ENCODE data around the gene TUBGCP3.
"Not testable (repeated sequence)": the region's sequence is repeated elsewhere in the genome, so short reads cannot be mapped to it uniquely, and the experiment has no call there.

Gene TUBGCP3, protein sequence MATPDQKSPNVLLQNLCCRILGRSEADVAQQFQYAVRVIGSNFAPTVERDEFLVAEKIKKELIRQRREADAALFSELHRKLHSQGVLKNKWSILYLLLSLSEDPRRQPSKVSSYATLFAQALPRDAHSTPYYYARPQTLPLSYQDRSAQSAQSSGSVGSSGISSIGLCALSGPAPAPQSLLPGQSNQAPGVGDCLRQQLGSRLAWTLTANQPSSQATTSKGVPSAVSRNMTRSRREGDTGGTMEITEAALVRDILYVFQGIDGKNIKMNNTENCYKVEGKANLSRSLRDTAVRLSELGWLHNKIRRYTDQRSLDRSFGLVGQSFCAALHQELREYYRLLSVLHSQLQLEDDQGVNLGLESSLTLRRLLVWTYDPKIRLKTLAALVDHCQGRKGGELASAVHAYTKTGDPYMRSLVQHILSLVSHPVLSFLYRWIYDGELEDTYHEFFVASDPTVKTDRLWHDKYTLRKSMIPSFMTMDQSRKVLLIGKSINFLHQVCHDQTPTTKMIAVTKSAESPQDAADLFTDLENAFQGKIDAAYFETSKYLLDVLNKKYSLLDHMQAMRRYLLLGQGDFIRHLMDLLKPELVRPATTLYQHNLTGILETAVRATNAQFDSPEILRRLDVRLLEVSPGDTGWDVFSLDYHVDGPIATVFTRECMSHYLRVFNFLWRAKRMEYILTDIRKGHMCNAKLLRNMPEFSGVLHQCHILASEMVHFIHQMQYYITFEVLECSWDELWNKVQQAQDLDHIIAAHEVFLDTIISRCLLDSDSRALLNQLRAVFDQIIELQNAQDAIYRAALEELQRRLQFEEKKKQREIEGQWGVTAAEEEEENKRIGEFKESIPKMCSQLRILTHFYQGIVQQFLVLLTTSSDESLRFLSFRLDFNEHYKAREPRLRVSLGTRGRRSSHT

DNA sequence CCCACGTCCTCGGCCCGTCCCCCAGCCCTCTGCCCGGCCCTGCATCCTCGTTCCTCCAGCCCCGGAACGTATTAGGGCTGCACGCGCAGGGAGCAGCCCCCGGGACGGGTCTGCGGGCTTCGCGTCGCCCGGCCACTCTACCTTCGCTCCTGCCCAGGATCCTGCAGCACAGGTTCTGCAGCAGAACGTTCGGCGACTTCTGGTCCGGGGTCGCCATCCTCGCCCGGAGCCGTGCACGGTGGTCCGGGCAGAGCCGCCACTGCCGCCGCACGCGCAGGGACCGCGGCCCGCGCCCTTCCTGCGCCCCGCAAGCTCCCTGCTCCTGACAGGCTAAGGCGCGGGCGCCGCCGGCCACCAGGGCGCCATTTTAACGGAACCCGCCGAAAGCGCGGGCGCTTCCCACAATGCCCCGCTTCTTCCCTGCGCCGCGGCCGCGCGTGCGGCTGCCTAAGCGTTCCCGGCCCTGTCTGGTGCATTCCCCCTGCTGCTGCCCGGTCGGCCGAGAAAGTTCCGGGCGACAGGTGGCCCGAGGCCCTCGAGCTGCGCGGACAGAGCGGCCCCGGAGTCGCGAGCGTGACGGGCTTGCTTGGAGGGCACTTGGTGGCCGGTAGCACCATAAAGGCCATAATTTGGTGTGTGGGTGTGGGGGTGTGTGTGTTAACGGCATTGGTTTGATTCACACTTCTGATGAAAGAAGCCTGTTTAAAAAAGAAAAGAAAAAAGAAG is at the start of gene TUBGCP3:
TSS of gene TUBGCP3 (minus strand) at position 390 of the 726 bp plus-strand sequence. CDS start at position 217, 173 bp downstream.
- no peak for FAIRE-seq

DNA sequence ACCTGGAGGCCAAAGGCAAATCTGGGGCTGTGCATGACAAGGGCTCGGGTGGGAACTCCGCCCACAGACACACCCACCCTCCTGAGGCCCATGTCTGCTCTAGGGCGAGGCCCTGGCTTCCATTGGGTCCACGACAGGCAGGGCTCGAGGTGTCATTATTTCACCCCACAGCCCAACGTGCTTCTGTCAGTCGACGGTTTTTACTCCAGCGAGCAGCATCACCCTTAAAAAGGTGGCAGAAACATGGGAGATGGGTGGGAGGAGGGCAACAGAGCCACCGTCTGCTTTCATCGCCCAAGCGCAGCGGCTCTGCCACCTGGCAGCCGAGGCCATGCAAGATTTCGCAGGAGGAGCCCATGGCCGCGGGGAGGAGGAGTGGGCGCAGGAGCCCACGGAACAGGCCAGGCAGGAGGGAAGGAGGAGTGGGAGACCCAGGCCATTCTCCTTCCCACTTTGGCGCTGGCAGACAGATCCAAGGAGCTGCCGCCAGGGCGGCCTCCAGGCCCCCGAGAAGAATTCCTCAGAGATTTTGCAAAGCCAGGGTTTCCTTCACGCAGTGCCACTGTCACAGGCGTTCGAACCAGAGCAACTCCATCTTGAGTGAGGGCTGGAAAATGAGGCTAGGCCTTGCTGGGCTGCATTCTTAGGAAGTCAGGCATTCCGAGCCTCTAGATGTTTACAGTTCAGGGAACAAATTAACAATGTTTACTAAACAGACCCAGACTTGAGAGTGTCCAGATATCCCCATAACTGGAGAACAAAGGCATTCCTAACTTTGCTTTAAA is 49.3 kb upstream of the TUBGCP3 start:
- no peak for FAIRE-seq

DNA sequence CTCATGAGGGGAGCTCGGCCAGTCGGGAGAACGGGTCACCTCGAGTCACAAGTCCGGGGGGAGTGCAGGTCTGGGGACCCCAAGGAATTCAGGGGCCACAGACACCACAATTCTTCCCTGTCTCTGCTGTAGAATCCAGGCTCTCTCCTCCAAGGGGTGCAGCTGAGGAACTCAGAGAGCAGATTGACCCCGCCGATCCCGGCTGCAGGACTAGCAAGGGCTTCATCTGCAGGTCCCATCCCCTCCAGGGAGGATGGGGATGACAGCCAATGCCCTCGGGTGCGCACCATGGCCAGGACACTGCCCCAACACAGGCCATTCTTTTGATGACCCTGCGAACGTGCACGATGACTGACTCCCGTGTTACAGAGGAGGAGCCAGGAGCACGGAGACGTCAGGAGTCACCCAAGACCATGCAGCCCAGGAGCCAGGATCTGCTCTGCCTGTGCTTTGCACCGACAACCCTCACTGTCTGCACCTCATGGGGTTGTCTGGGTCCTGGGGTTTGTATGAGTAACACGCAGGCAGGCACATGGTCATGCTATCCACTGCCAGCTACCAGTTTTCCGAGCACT is 48.5 kb upstream of the TUBGCP3 start:
- no peak for FAIRE-seq

DNA sequence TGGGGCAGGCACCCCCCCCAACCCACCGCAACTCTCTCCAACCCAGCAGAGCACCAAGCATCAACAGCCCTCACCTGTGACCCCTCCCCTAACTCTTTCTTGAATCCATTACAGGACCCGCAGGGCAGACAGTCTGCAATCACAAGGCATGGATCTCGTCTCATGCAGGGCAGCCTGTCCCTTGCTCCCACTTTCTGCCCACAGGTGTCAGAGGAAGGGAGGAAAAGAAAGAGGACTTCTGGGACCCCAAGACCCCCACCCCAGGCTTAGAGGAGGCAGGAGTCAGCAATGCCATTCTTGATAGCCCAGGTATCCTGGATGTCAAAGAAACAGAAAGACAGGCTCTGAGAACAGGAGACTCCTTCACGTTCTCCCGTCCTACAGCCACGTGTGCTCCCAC is 47.4 kb upstream of the TUBGCP3 start:
- no peak for FAIRE-seq

DNA sequence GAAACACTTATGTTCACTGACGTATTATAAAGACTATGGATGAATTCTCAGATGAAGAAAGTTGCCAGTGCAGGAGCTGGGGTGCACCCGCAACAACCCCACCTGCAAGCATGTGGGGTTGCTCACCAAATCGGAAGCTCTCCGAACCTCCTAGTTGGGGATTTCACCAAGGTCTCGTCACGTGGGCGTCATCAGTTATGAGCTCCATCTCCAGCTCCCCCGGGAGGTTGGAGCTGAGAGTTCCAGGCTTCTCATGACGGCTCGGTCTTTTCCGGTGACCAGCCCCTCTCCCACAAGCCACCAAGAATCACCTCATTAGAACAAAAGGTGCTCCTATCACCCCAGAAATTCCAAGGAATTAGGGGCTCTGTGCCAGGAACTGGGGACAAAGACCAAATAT is 46.1 kb upstream of the TUBGCP3 start:
- no peak for FAIRE-seq

DNA sequence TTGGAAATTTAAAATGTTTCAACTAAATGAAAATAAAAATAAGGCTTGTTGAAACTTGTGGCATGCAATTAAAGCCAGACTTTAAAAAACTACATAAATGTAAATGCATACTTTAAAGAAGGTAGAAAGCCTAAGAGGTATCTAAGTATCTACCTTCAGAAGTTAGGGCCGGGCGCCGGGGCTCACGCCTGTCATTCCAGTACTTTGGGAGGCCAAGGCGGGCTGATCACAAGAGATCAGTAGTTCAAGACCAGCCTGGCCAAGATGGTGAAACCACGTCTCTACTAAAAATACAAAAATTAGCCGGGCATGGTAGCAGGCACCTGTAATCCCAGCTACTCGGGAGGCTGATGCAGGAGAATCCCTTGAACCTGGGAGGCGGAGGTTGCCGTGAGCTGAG is 42.3 kb upstream of the TUBGCP3 start:
- FAIRE-seq: not testable (repeated sequence)

DNA sequence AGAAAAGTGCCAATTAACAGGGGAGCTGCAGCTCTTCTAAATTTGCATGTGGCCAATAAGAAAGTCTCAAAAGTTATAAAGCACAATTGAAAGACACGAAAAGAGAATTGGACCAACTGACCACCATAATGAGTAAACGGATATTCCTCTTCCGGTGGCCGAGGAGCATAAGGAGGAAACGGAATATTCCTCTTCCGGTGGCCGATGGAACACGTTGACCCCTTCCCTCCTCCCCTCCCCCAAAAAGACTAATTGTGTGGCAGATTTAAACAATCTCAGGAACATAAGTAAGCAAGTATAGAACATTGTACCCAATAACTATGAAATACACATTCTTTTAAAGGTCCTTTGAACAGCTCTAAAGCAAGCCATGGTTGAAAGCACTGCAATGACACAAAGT is 41.2 kb upstream of the TUBGCP3 start:
- FAIRE-seq: no peak

DNA sequence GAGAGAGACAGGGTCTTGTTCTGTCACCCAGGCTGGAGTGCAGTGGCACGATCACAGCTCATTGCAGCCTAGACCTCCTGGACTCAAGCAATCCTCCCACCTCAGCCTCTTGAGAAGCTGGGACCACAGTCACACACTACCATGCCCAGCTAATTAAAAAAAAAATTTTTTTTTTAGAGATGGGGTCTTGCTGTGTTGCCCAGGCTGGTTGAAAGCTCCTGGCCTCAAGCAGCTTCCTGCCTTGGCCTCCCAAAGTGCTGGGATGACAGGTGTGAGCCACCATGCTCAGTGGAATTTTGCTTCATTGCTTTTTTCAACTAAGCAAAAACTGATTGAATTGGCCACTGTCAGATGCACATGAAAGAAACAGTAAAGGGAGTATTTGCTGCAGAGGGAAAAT is 39.7 kb upstream of the TUBGCP3 start:
- not testable (repeated sequence) for FAIRE-seq

DNA sequence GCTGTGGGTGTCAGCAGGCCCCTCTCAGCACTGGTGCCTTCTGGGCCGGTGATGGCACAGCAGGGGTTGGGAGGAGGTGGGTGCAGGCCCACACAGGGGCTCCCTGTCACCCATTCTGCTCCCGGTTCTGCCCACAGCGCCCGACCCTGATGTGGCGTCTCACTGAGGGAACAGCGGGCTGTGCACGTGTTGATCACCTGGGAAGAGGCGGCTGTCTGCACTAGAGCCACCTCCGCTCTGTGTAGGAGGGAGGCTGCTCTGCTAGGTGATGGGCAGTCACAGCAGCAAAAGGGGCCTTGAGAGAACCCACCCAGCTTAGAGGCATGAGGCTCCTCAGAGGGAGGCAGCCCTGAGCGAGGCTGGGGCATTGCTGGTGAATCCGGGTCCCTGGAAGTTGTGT is 39.2 kb upstream of the TUBGCP3 start:
- no peak for FAIRE-seq

DNA sequence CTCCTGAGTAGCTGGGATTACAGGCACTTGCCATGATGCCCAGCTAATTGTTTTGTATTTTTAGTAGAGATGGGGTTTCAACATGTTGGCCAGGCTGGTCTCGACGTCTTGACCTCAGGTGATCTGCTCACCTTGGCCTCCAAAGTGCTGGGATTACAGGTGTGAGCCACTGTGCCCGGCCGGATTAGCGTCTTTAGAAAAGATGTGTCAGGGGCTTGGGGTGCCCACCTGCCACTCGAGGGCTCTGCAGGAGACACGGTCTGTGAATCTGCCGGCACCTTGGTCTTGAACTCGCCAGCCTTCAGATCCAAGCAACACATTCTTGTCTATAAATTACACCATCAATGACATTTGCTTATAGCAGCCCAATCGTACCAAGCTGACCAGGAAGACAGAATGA is 38.8 kb upstream of the TUBGCP3 start:
- no peak for FAIRE-seq

DNA sequence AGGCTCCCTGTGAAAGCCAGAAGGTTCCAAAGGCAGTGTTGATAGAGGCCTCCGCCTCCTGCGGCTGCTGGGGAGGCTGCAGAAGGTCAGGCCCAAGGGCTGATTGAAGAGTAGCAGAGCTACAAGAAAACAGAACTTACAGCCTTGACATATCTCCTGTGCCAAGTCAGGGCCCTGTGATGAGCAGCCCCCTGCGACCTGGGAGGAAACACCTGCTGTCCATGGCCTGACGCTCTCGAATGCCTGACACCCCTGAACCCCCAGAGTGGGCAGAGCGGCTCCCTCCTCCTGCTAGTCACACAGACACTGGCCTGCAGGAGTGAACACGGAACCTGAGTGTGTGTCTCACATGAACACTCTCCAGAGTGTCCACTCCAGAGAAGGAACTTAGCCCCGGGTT is 38.2 kb upstream of the TUBGCP3 start:
- no peak for FAIRE-seq

DNA sequence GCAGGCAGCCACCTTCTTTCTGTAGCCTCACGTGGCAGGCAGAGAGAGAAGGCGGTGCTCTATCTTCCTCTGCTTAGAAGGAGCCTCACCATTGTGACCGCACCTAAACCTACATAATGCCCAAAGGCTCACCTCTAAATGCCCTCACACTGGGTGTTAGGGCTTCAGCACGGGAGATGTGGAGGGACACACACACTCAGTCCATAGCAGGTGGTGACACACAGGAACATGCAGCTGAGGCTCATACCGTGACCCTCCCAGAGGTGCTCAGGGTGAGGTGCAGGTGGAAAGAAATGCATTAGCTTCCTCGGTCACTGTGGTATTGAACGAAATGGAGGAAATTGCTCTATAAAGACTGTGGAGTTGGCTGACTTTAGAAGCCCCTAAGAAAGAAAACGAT is 37.7 kb upstream of the TUBGCP3 start:
- no peak for FAIRE-seq

DNA sequence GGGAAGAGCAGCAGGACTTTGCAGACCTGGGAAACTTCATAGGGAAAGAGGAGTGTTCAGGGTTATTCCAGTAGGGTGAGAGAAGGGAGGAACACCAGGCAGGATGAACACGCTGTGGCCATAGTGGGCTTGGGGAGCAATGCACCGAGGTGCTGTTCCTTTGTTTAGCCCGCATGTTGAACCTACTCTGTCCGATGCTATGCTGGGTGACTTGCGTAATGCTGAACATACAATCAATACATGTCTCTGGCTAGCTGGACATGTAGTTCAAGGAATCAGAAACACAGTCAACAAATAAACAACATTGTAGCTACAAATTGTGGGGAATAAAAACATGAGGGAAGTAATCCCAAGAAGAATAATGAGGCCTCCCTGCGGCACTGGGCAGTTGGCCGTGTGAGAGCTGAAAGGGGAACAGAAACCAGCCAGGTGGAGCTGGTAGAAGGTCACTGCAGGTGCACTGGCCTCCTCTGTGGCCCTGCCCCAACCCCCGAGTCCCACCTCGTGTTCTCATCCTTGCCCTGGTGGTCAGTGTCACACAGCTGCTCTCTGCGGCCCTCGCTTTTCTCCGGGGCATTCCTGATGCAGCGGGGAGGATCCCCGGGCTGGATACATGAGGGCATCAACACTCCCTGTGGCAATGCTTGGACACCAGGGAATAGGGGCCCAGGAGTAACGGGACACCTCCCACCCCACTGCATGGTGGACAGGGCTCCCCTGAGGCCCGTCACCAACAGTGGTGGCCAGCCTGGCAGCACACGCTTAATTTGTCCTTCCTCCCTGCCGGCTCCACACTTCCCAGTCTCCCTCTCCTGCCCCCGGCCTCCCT is 36.9 kb upstream of the TUBGCP3 start:
- FAIRE-seq: no peak

DNA sequence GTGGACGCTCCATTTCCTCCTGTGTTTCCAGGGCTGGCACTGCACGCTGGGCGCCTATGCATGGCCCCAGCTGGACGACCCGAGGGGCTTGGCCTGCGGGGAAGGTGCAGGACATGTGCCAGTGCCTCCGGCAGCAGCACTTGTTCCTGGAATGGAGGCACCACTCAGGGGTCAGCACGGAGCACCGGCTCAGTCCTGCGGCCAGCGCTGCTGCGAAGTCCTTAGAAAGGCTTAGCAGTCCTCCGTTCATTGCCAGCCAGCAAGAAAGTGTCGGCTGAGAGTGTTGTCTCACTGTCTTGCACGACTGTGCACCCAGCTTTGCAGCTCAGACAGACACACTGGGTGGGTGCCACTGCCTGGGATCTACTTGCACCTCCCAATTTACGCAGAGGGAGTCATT is 36.1 kb upstream of the TUBGCP3 start:
- no peak for FAIRE-seq

DNA sequence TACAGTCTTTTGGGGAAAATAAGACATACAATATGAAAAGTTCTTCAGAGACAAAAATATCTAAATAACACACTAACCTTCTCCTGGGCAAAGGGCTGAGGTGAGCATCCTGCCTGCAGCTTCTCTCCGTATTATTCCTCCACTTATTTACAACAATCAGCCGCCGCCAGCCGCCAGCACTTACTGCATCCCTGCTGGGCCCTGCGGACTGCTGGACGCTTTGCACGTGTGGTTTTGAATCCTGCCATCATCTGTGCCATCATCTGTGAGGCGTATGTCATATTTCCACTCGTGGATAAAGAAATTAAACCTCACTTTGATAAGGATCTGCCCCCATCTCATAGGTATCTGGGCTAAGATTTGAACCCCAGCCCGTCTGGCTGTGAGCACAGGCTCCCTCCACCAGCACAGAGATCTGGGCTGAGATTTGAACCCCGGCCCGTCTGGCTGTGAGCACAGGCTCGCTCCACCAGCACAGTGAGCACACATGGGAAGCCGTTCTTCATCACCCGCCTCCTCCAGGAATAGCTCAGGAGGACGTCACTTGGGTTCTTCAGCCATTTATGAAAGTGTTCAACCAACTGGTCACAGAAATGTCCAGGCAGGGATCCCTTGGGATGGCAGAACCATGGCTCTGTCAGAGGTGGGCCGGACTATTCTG is 35.2 kb upstream of the TUBGCP3 start:
- no peak for FAIRE-seq

DNA sequence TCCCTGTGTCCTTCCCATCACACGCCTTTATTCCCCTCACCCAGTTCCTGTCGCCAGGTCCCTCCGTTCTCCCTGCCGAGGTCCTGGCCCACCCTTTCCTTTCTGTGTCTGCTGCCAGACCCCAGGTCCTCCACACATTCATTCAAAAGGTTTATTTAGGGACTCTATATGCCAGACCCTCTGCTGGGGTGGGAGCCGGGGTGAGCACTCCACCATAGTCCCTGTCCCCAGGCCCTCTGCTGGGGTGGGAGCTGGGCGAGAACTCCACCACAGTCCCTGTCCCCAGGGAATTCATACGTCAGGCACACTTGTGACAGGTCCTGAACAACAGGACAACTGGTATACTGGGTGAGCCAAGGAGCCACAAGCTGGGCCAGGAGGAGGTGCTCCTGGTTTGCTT is 34.4 kb upstream of the TUBGCP3 start:
- FAIRE-seq: no peak

DNA sequence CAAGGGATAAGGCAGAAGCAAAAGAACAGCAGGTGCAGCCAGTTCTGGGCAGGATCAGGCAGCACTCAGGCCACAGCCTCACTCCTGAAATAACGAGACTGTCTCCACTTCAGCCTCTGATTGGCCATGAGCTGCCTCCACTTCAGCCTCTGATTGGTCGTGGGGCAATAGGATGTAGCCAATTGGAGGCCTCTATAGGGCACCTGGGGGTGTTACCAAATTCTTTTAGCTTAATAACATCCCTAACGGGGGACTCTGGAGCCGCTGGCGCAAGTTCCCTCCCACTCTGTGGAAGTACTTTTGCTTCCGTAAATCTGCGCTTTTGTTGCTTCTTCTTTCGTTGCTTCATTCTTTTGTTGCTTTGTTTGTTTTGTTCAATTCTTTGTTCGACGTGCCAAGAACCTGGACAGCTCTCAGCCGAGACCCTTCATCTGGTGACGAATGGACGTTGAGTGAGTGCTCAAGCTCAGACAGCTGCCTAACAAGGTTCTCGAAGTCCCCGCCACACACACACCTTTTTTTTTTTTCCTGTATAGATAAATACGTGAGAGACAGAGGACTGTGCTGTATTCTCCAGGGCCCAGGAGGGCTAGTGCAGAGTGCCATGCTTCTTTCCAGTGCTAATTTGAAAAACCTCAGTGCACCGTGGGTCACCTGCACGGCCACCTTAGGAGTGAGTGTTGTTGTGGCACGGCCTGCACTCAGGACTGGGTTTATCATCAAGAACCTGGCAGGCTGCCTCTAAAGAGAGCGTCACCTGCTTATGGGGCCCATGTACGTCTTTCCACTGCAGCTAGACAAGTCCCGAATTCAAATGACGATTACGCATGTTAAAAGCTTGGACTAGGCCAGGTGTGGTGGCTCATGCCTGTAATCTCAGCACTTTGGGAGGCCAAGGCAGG is 32.0 kb upstream of the TUBGCP3 start:
- no peak for FAIRE-seq

DNA sequence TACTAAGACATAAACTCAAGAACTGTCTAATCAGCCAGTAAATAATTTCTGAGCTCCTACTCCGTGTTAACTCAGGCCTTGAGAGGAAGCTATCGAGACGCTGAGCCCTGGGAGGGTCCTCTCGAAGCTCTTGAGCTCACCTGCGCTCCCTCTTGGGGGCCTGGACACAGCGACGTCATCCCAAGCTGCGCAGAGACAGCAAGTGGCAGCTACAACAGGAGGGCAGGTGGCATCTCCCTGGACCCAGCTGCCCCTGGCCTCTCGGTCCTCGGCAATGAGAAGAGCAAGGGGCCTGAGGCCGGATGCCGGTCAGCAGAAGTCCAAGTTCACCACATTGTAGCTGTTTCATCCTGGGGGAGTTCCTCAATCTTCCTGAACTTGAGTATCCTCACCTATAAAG is 30.5 kb upstream of the TUBGCP3 start:
- no peak for FAIRE-seq

DNA sequence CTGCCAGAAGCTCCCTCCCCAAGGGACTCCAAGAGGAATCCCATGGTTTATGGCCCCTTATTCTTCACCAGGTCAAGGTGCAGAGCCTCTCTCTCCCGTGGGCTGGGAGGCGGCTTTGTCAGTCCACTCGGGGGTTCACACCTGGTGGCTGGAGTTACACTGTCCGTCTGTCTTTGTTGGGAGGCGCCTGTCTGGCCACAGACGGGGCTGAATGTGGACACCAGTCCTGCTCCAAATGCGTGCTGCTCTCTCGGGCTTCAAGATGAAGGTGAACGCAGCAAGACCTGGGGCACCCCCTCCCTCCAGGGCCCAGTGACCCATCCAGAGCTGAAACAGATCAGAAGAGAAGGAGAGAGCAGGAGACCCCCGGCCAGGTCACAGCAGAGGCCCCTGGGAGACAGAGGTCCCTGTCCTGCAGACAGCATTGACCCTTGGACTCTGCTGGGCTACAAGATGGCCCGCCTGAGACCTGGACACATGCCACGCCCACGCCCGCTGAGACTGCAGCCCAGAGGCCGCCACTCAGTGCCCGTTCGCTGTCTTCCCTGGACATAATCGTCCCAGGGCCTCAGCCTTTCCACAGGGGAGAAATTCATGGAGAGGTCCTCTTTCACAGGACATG is 29.9 kb upstream of the TUBGCP3 start:
- FAIRE-seq: no peak
